A673 (cell line): Measurements from ENCODE around the gene RGS7.

Experiments used
- CTCF ChIP-seq: fragments of 300-800, 200-600 bp; sonication (generic); conservative IDR thresholded peaks from 2 replicates; pipeline ENCODE4 v1.5.1; 2017; ENCODE audit warnings: low read depth, mild to moderate bottlenecking, antibody characterized with exemption, low read length, moderate library complexity, mixed read lengths
- EZH2 ChIP-seq: fragments of 200-600 bp; sonication (generic); IDR thresholded peaks from 2 replicates; pipeline ENCODE4 v1.6.1; 2017; ENCODE audit warnings: borderline replicate concordance, low read depth, mild to moderate bottlenecking, mixed read lengths, antibody characterized with exemption, low read length; ENCODE audit not compliant: poor library complexity, severe bottlenecking

GRCh38 chr1:240776237-240776636, 580.8 kb downstream of the RGS7 start:
- TF ChIP-seq CTCF = no peak
- TF ChIP-seq EZH2 = no peak
